HepG2 (cell line): ENCODE results near the gene PDE8B. TPM values are rescaled to one million over a fixed set of nuclear protein-coding genes. Genes with fewer than 3 reads are reported as not detected.

ENCODE experiments used
- ATAC-seq: fragments of 200-7000 bp; cut with Tn5 transposase; 3 replicates; pipeline ENCODE4 v1.9.1; 2020; ENCODE audit warnings: mild to moderate bottlenecking, moderate library complexity
- BruUV-seq: library from RNA; stranded (reverse); fragments of 400-500 nt; replicated peaks from 2 replicates; lab custom pipeline; 2021; lab: Mats Ljungman, UMichigan
- CTCF ChIA-PET: fragments of 300-600 bp; formaldehyde crosslinking; extraction: SDS; loops from one replicate; lab custom pipeline; 2021; ENCODE audit warnings: low total read pairs, inconsistent platforms, low intra/inter-chr PET ratio; lab: Yijun Ruan, JAX
- POLR2A ChIA-PET: fragments of 350-600 bp; sonication (Branson Sonifier 250); formaldehyde crosslinking; loops from one replicate; lab custom pipeline; 2020; ENCODE audit warnings: antibody characterized with exemption, inconsistent platforms; lab: Yijun Ruan, JAX
- DNase-seq: peaks from one replicate; pipeline ENCODE4 v3.0.0-alpha.2; 2015; ENCODE audit warnings: low spot score
- FAIRE-seq: peaks from 3 replicates; lab custom pipeline; 2011; peaks lifted over from hg19 to GRCh38; lab: Jason Lieb, UNC
- H2AFZ ChIP-seq: one replicate; pipeline ENCODE4 v1.6.1; 2011; ENCODE audit warnings: low read length, inconsistent platforms
- H3K27ac ChIP-seq: fragments of 300-600 bp; 3 replicates; pipeline ENCODE4 v1.8.0; 2011; ENCODE audit warnings: mixed run types, mild to moderate bottlenecking, mixed read lengths, low read length, inconsistent platforms; ENCODE audit not compliant: insufficient read depth; ENCODE audit errors: extremely low read length
- H3K27me3 ChIP-seq, 2 experiments: fragments of 200-600 bp in 1 of 2; 2 replicates in 1 of 2; 3 replicates in 1 of 2; pipeline versions ENCODE4 v1.6.0 to v1.8.0; 2011; ENCODE audit warnings: low read length in 2 of 2, mild to moderate bottlenecking in 2 of 2, moderate library complexity in 2 of 2, inconsistent platforms in 1 of 2; ENCODE audit not compliant: insufficient read depth in 2 of 2, control insufficient read depth in 1 of 2
- H3K36me3 ChIP-seq, 2 experiments: fragments of 200-600 bp in 1 of 2; replicated peaks in 1 of 2; 2 replicates in 1 of 2; 3 replicates in 1 of 2; pipeline versions ENCODE4 v1.5.1 to v1.8.0; 2011; ENCODE audit warnings: low read length in 2 of 2, inconsistent platforms in 1 of 2; ENCODE audit not compliant: insufficient read depth in 2 of 2, control insufficient read depth in 1 of 2
- H3K4me1 ChIP-seq: 2 replicates; pipeline ENCODE4 v1.5.1; 2012; ENCODE audit warnings: low read length, inconsistent platforms; ENCODE audit not compliant: insufficient read depth
- H3K4me2 ChIP-seq: 2 replicates; pipeline ENCODE4 v1.6.0; 2011; ENCODE audit warnings: low read depth, low read length, inconsistent platforms
- H3K4me3 ChIP-seq, 3 experiments: fragments of 200-600 bp in 1 of 3; sonication (generic), shearing (Covaris generic) in 1 of 3; replicated peaks in 1 of 3; 2 replicates each; pipeline ENCODE4 v1.5.1; 2011 to 2016; ENCODE audit warnings: low read length in 3 of 3, inconsistent platforms in 2 of 3, low read depth in 2 of 3, mild to moderate bottlenecking in 2 of 3, control low read depth in 1 of 3, mixed read lengths in 1 of 3; ENCODE audit not compliant: insufficient read depth in 1 of 3
- H3K79me2 ChIP-seq: one replicate; pipeline ENCODE4 v1.6.1; 2011; ENCODE audit warnings: low read length, inconsistent platforms; ENCODE audit not compliant: insufficient read depth
- H3K9ac ChIP-seq: 2 replicates; pipeline ENCODE4 v1.6.0; 2011; ENCODE audit warnings: mild to moderate bottlenecking, low read depth, low read length, inconsistent platforms; ENCODE audit not compliant: insufficient read depth
- H3K9me3 ChIP-seq: 2 replicates; pipeline ENCODE4 v1.5.1; 2012; ENCODE audit warnings: mild to moderate bottlenecking, low read length
- H4K20me1 ChIP-seq: 2 replicates; pipeline ENCODE4 v1.6.0; 2011; ENCODE audit warnings: inconsistent platforms, mild to moderate bottlenecking, low read length, moderate library complexity; ENCODE audit not compliant: insufficient read depth
- FOXK1 ChIP-seq: sonication (generic); formaldehyde crosslinking; IDR thresholded peaks from 2 replicates; pipeline ENCODE4 v1.4.0; 2020; ENCODE audit warnings: low read depth, missing genetic modification reagents, borderline replicate concordance
- HMG20B ChIP-seq: conservative IDR thresholded peaks from 2 replicates; pipeline ENCODE4 v1.6.1; 2016; ENCODE audit warnings: missing genetic modification reagents, missing compliant biosample characterization
- MAF1 ChIP-seq: sonication (generic); formaldehyde crosslinking; IDR thresholded peaks from 2 replicates; pipeline ENCODE4 v1.5.0; 2020; ENCODE audit warnings: missing genetic modification reagents, borderline replicate concordance
- PHF20 ChIP-seq: sonication (generic); formaldehyde crosslinking; IDR thresholded peaks from 2 replicates; pipeline ENCODE4 v1.5.0; 2020; ENCODE audit warnings: mild to moderate bottlenecking, missing genetic modification reagents
- REST ChIP-seq, 2 experiments: IDR thresholded peaks; 2 replicates each; pipeline ENCODE4 v1.6.1; 2011 to 2012; ENCODE audit warnings: low read length in 2 of 2, borderline replicate concordance in 1 of 2, low read depth in 1 of 2, mild to moderate bottlenecking in 1 of 2, moderate library complexity in 1 of 2
- UBTF ChIP-seq: sonication (generic); formaldehyde crosslinking; IDR thresholded peaks from 2 replicates; pipeline ENCODE4 v1.4.0; 2020; ENCODE audit warnings: mild to moderate bottlenecking, missing genetic modification reagents
- ZFX ChIP-seq: sonication (generic); formaldehyde crosslinking; IDR thresholded peaks from 2 replicates; pipeline ENCODE4 v1.4.0; 2020; ENCODE audit warnings: mild to moderate bottlenecking, low read depth, missing genetic modification reagents, moderate library complexity
- ZNF17 ChIP-seq: sonication (generic); formaldehyde crosslinking; IDR thresholded peaks from 2 replicates; pipeline ENCODE4 v1.5.0; 2020; ENCODE audit warnings: mild to moderate bottlenecking, missing genetic modification reagents
- ZNF20 ChIP-seq: sonication (generic); formaldehyde crosslinking; IDR thresholded peaks from 2 replicates; pipeline ENCODE4 v1.4.0; 2020; ENCODE audit warnings: mild to moderate bottlenecking, moderate library complexity, missing genetic modification reagents
- ZNF34 ChIP-seq: sonication (generic); formaldehyde crosslinking; IDR thresholded peaks from 2 replicates; pipeline ENCODE4 v1.4.0; 2020; ENCODE audit warnings: mild to moderate bottlenecking, missing genetic modification reagents, borderline replicate concordance
- ZNF44 ChIP-seq: sonication (generic); formaldehyde crosslinking; IDR thresholded peaks from 2 replicates; pipeline ENCODE4 v1.5.1; 2020; ENCODE audit warnings: mild to moderate bottlenecking, missing genetic modification reagents
- ZNF543 ChIP-seq: sonication (generic); formaldehyde crosslinking; IDR thresholded peaks from 2 replicates; pipeline ENCODE4 v1.4.0; 2020; ENCODE audit warnings: mild to moderate bottlenecking, missing genetic modification reagents
- ZNF570 ChIP-seq: sonication (generic); formaldehyde crosslinking; IDR thresholded peaks from 2 replicates; pipeline ENCODE4 v1.4.0; 2020; ENCODE audit warnings: mild to moderate bottlenecking, missing genetic modification reagents, borderline replicate concordance
- ZNF883 ChIP-seq: sonication (generic); formaldehyde crosslinking; IDR thresholded peaks from 2 replicates; pipeline ENCODE4 v1.5.1; 2020; ENCODE audit warnings: mild to moderate bottlenecking, missing genetic modification reagents; ENCODE audit errors: not compliant biosample characterization
- whole genome bisulfite sequencing: methylation state at CpG from one replicate; pipeline ENCODE4 v1.1.6; 2017; ENCODE audit warnings: low lambda C conversion rate; 5-methylcytosine and 5-hydroxymethylcytosine counted together
- in situ Hi-C: cut with HindIII; loops from 2 replicates; pipeline ENCODE4 v1.10.0; 2017; ENCODE audit warnings: low pct_unique_long_range_greater_than_20kb; ENCODE audit not compliant: extremely low pct_ligation_motif_present
- intact Hi-C: fragments of 100-400 bp; cut with micrococcal nuclease; formaldehyde crosslinking; loops from one replicate; pipeline ENCODE4 v1.10.0; 2022; ENCODE audit not compliant: unreplicated experiment
- polyA plus RNA-seq, 8 experiments: library from polyadenylated mRNA; depleted of rRNA in 3 of 8; stranded (reverse) in 7 of 8; unstranded in 1 of 8; fragments of >200 nt; fragmentation: Illumina TruSeq in 4 of 8; extraction: Trizol in 4 of 8; gene quantifications; 2 replicates each; pipeline versions ENCODE4 v1.2.1 to v1.2.3, GENCODE V29; 2011 to 2016; ENCODE audit warnings: low read depth in 4 of 8, missing spikeins in 1 of 8, mixed read lengths in 1 of 8; ENCODE audit not compliant: insufficient read depth in 1 of 8
- total RNA-seq, 5 experiments: library from RNA; depleted of rRNA; stranded (reverse); fragments of >200 nt; fragmentation: Illumina TruSeq; extraction: Trizol; gene quantifications; 2 replicates each; pipeline ENCODE4 v1.2.3, GENCODE V29; 2016; ENCODE audit warnings: low read depth in 1 of 5

Gene PDE8B
- total and polyA plus RNA-seq, 2 of the 13 experiments (the other 11 are each of a cell fraction or from before 2014, with no cell fraction given), result 0.07 TPM; not detected in 1

GRCh38 chr5:77213601-77214000 is 3.1 kb downstream of the PDE8B start:
- H4K20me1 ChIP-seq, result no peaks in the 10 kb centered on the region
- H3K27ac ChIP-seq, result no peak overlapping the region
- no peaks in the 10 kb centered on the region for H3K36me3 ChIP-seq
- H3K4me1 ChIP-seq, result peaks cover 6% of the 10 kb centered on the region; the same call in 1 of the 2 replicates
- no TSS peak for BruUV-seq
- H3K9ac ChIP-seq, result no peak overlapping the region
- no peak for ATAC-seq
- no peak overlapping the region for H3K4me2 ChIP-seq
- WGBS, result 0% methylated on average over 1 of the region's 1 CpG
- POLR2A ChIA-PET, result no interaction called here
- no peaks in the 10 kb centered on the region for H3K9me3 ChIP-seq
- peaks cover 5 to 39% of the 10 kb centered on the region in 2 experiments for H3K27me3 ChIP-seq
- no peak for DNase-seq
- intact Hi-C loops, result no loop called here
- no peaks in the 10 kb centered on the region for H3K79me2 ChIP-seq
- TF ChIP-seq HMG20B (CRISPR knock-in tag) (no peak), ZFX (CRISPR knock-in tag) (no peak), UBTF (CRISPR knock-in tag) (no peak), ZNF883 (no peak), ZNF17 (CRISPR knock-in tag) (no peak), MAF1 (no peak), ZNF570 (CRISPR knock-in tag) (no peak), FOXK1 (CRISPR knock-in tag) (no peak), PHF20 (no peak), ZNF34 (CRISPR knock-in tag) (no peak), REST (IDR thresholded peaks at IDR 0.05; ENCODE audit: borderline replicate concordance in 1 of 2, low read depth in 1 of 2, low read length in 2 of 2) (no peak), ZNF20 (no peak), ZNF44 (no peak), ZNF543 (no peak)
- no peak overlapping the region for H3K4me3 ChIP-seq
- H2AFZ ChIP-seq, result no peak overlapping the region
- CTCF ChIA-PET, result no interaction called here
- in situ Hi-C loops, result no loop called here
- FAIRE-seq, result no peak
